AML-193 (cell line): ENCODE data around the gene GPC2.
"Not testable (repeated sequence)": the region's sequence is repeated elsewhere in the genome, so short reads cannot be mapped to it uniquely, and the experiment has no call there.

Source experiments
- DNase-seq, 2 experiments: peaks; one replicate each; lab custom pipeline; 2025; lab: John Stamatoyannopoulos, UW

The GPC2 gene

GRCh38 chr7:100177045-100178001, at the start of gene GPC2, which contains the start of gene STAG3:
TSS of gene GPC2 (minus strand) at chr7:100177381. CDS start at chr7:100177199, 182 bp downstream.
TSS of gene STAG3 (plus strand) at chr7:100177918. CDS start at chr7:100180557, 2,639 bp downstream.
- DNase-seq: peak; percentile 89 to 92

- not testable (repeated sequence) for DNase-seq
Observed at GRCh38 chr7:100224891-100225290, 47.7 kb upstream of the GPC2 start.

GRCh38 chr7:100223376-100223927, 46.3 kb upstream of the GPC2 start:
- DNase-seq: not testable (repeated sequence)

- DNase-seq: no peak
Observed at GRCh38 chr7:100222445-100223132, 45.4 kb upstream of the GPC2 start.

GRCh38 chr7:100221767-100222444, 44.7 kb upstream of the GPC2 start:
- DNase-seq: no peak

GRCh38 chr7:100221231-100221718, 44.1 kb upstream of the GPC2 start:
- no peak for DNase-seq

- DNase-seq: no peak
Observed at GRCh38 chr7:100220586-100221230, 43.5 kb upstream of the GPC2 start.

- not testable (repeated sequence) for DNase-seq
Observed at GRCh38 chr7:100219801-100220585, 42.8 kb upstream of the GPC2 start, which contains the start of gene PVRIG. TSS of gene PVRIG (plus strand) at chr7:100219949. CDS start at chr7:100219971, 22 bp downstream.

- no peak for DNase-seq
Observed at GRCh38 chr7:100219271-100219737, 42.1 kb upstream of the GPC2 start.

GRCh38 chr7:100217934-100218333, 40.8 kb upstream of the GPC2 start:
- peak; percentile 13 to 46 for DNase-seq

GRCh38 chr7:100215895-100216294, 38.7 kb upstream of the GPC2 start:
- no peak for DNase-seq

- not testable (repeated sequence) for DNase-seq
Observed at GRCh38 chr7:100214356-100214755, 37.2 kb upstream of the GPC2 start.

GRCh38 chr7:100213672-100214071, 36.5 kb upstream of the GPC2 start:
- no peak for DNase-seq

- no peak for DNase-seq
Observed at GRCh38 chr7:100212631-100213286, 35.6 kb upstream of the GPC2 start.

GRCh38 chr7:100211342-100211780, 34.2 kb upstream of the GPC2 start:
- DNase-seq: no peak

GRCh38 chr7:100210805-100211204, 33.6 kb upstream of the GPC2 start:
- DNase-seq: no peak

GRCh38 chr7:100209493-100209892, 32.3 kb upstream of the GPC2 start:
- DNase-seq: no peak

- no peak for DNase-seq
Observed at GRCh38 chr7:100208911-100209408, 31.8 kb upstream of the GPC2 start.

- no peak for DNase-seq
Observed at GRCh38 chr7:100204454-100204853, 27.3 kb upstream of the GPC2 start.
